WTC11 (cell line): ENCODE data around the gene ARFIP1. TPM values are rescaled to one million over a fixed set of nuclear protein-coding genes. Genes with fewer than 3 reads are reported as not detected.

Source experiments
- CREB1 ChIP-seq: sonication (generic); formaldehyde crosslinking; IDR thresholded peaks from 2 replicates; pipeline ENCODE4 v1.8.0; 2023; ENCODE audit warnings: mild to moderate bottlenecking, missing genetic modification reagents
- GABPB1 ChIP-seq: sonication (generic); formaldehyde crosslinking; IDR thresholded peaks from 2 replicates; pipeline ENCODE4 v1.8.1; 2023; ENCODE audit warnings: mild to moderate bottlenecking, missing genetic modification reagents
- KAT7 ChIP-seq: sonication (generic); formaldehyde crosslinking; IDR thresholded peaks from 2 replicates; pipeline ENCODE4 v1.8.1; 2023; ENCODE audit warnings: missing genetic modification reagents, mild to moderate bottlenecking, borderline replicate concordance
- NFE2L1 ChIP-seq: sonication (generic); formaldehyde crosslinking; IDR thresholded peaks from 2 replicates; pipeline ENCODE4 v1.8.1; 2023; ENCODE audit warnings: missing genetic modification reagents
- TCF7 ChIP-seq: sonication (generic); formaldehyde crosslinking; IDR thresholded peaks from 2 replicates; pipeline ENCODE4 v1.8.0; 2022; ENCODE audit warnings: mild to moderate bottlenecking, low read depth, missing genetic modification reagents, moderate library complexity
- total RNA-seq: library from RNA; stranded (reverse); gene quantifications from 3 replicates; pipeline ENCODE4 v1.2.3, GENCODE V29; 2021
- TF ChIP-seq, protein P1 (sequence below): sonication (generic); formaldehyde crosslinking; IDR thresholded peaks from 2 replicates; pipeline ENCODE4 v1.8.1; 2022; ENCODE audit warnings: missing genetic modification reagents, borderline replicate concordance
- TF ChIP-seq, protein P2 (sequence below): fragments of 250-450 bp; sonication (Bioruptor Pico); IDR thresholded peaks from 2 replicates; pipeline ENCODE4 v1.9.0; 2021; ENCODE audit warnings: mild to moderate bottlenecking
- TF ChIP-seq, protein P3 (sequence below): sonication (generic); formaldehyde crosslinking; IDR thresholded peaks from 2 replicates; pipeline ENCODE4 v1.8.0; 2022; ENCODE audit warnings: mild to moderate bottlenecking, missing genetic modification reagents
- TF ChIP-seq, protein P4 (sequence below): fragments of 200-600 bp; IDR thresholded peaks from 2 replicates; pipeline ENCODE4 v1.8.0; 2022; ENCODE audit warnings: antibody characterized with exemption
- TF ChIP-seq, protein P5 (sequence below): fragments of 250-450 bp; sonication (Bioruptor Pico); IDR thresholded peaks from 2 replicates; pipeline ENCODE4 v1.9.0; 2021; ENCODE audit warnings: mild to moderate bottlenecking
- TF ChIP-seq, protein P6 (sequence below): sonication (generic); formaldehyde crosslinking; IDR thresholded peaks from 2 replicates; pipeline ENCODE4 v1.8.0; 2022; ENCODE audit warnings: mild to moderate bottlenecking, missing genetic modification reagents
- TF ChIP-seq, protein P7 (sequence below): sonication (generic); formaldehyde crosslinking; IDR thresholded peaks from 2 replicates; pipeline ENCODE4 v1.8.1; 2022; ENCODE audit warnings: mild to moderate bottlenecking, missing genetic modification reagents, moderate library complexity, borderline replicate concordance
- TF ChIP-seq, protein P8 (sequence below): fragments of 250-450 bp; sonication (Bioruptor Pico); IDR thresholded peaks from 2 replicates; pipeline ENCODE4 v1.9.0; 2021; ENCODE audit warnings: mild to moderate bottlenecking, borderline replicate concordance
- TF ChIP-seq, protein P9 (sequence below): sonication (generic); formaldehyde crosslinking; IDR thresholded peaks from 2 replicates; pipeline ENCODE4 v1.8.0; 2023; ENCODE audit warnings: missing genetic modification reagents, mild to moderate bottlenecking, borderline replicate concordance
- TF ChIP-seq, protein P10 (sequence below): sonication (generic); formaldehyde crosslinking; conservative IDR thresholded peaks from 2 replicates; pipeline ENCODE4 v1.8.1; 2022; ENCODE audit warnings: mild to moderate bottlenecking, missing genetic modification reagents
- TF ChIP-seq, protein P11 (sequence below): fragments of 250-450 bp; sonication (Bioruptor Pico); IDR thresholded peaks from 2 replicates; pipeline ENCODE4 v2.1.2; 2022; ENCODE audit warnings: mild to moderate bottlenecking, moderate library complexity

ARFIP1 gene
- total RNA-seq, 1 experiment from 2014 or later = 35.3 TPM

DNA sequence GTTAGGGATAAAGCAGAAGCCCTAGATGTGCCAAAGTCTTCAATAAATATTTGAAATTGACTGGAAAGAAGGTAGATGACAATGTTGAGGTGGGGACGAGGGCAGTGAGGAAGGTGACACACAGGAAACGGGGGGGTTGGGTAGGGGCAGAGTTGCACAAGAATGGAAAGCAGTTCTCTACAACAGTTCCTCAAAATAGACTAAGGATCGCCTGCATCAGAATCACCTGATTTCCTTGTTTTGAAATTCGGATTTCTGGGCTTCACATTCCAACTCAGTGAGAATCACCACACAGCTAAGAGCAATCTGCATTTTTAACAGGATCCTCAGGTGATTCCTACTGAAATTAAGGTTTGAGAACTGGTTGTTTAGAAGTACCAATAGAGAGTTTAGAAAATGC, 70.6 kb downstream of the ARFIP1 start (continued):
- TF ChIP-seq, protein P1, sequence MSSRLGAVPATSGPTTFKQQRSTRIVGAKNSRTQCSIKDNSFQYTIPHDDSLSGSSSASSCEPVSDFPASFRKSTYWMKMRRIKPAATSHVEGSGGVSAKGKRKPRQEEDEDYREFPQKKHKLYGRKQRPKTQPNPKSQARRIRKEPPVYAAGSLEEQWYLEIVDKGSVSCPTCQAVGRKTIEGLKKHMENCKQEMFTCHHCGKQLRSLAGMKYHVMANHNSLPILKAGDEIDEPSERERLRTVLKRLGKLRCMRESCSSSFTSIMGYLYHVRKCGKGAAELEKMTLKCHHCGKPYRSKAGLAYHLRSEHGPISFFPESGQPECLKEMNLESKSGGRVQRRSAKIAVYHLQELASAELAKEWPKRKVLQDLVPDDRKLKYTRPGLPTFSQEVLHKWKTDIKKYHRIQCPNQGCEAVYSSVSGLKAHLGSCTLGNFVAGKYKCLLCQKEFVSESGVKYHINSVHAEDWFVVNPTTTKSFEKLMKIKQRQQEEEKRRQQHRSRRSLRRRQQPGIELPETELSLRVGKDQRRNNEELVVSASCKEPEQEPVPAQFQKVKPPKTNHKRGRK (CRISPR knock-in tag) = no peak
- TF ChIP-seq, protein P2, sequence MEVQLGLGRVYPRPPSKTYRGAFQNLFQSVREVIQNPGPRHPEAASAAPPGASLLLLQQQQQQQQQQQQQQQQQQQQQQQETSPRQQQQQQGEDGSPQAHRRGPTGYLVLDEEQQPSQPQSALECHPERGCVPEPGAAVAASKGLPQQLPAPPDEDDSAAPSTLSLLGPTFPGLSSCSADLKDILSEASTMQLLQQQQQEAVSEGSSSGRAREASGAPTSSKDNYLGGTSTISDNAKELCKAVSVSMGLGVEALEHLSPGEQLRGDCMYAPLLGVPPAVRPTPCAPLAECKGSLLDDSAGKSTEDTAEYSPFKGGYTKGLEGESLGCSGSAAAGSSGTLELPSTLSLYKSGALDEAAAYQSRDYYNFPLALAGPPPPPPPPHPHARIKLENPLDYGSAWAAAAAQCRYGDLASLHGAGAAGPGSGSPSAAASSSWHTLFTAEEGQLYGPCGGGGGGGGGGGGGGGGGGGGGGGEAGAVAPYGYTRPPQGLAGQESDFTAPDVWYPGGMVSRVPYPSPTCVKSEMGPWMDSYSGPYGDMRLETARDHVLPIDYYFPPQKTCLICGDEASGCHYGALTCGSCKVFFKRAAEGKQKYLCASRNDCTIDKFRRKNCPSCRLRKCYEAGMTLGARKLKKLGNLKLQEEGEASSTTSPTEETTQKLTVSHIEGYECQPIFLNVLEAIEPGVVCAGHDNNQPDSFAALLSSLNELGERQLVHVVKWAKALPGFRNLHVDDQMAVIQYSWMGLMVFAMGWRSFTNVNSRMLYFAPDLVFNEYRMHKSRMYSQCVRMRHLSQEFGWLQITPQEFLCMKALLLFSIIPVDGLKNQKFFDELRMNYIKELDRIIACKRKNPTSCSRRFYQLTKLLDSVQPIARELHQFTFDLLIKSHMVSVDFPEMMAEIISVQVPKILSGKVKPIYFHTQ (CRISPR knock-in tag) = no peak
- TF ChIP-seq CREB1 (CRISPR knock-in tag) (no peak), KAT7 (CRISPR knock-in tag) (no peak), GABPB1 (CRISPR knock-in tag) (no peak), TCF7 (CRISPR knock-in tag) (no peak), NFE2L1 (CRISPR knock-in tag) (peak; percentile 62; the same call in 1 of the 2 replicates)
- TF ChIP-seq, protein P3, sequence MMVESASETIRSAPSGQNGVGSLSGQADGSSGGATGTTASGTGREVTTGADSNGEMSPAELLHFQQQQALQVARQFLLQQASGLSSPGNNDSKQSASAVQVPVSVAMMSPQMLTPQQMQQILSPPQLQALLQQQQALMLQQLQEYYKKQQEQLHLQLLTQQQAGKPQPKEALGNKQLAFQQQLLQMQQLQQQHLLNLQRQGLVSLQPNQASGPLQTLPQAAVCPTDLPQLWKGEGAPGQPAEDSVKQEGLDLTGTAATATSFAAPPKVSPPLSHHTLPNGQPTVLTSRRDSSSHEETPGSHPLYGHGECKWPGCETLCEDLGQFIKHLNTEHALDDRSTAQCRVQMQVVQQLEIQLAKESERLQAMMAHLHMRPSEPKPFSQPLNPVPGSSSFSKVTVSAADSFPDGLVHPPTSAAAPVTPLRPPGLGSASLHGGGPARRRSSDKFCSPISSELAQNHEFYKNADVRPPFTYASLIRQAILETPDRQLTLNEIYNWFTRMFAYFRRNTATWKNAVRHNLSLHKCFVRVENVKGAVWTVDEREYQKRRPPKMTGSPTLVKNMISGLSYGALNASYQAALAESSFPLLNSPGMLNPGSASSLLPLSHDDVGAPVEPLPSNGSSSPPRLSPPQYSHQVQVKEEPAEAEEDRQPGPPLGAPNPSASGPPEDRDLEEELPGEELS (CRISPR knock-in tag) = peak; percentile 75; the same call in 1 of the 2 replicates
- TF ChIP-seq, protein P4, sequence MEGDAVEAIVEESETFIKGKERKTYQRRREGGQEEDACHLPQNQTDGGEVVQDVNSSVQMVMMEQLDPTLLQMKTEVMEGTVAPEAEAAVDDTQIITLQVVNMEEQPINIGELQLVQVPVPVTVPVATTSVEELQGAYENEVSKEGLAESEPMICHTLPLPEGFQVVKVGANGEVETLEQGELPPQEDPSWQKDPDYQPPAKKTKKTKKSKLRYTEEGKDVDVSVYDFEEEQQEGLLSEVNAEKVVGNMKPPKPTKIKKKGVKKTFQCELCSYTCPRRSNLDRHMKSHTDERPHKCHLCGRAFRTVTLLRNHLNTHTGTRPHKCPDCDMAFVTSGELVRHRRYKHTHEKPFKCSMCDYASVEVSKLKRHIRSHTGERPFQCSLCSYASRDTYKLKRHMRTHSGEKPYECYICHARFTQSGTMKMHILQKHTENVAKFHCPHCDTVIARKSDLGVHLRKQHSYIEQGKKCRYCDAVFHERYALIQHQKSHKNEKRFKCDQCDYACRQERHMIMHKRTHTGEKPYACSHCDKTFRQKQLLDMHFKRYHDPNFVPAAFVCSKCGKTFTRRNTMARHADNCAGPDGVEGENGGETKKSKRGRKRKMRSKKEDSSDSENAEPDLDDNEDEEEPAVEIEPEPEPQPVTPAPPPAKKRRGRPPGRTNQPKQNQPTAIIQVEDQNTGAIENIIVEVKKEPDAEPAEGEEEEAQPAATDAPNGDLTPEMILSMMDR = no peak
- TF ChIP-seq, protein P5, sequence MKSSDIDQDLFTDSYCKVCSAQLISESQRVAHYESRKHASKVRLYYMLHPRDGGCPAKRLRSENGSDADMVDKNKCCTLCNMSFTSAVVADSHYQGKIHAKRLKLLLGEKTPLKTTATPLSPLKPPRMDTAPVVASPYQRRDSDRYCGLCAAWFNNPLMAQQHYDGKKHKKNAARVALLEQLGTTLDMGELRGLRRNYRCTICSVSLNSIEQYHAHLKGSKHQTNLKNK (CRISPR knock-in tag) = no peak
- TF ChIP-seq, protein P6, sequence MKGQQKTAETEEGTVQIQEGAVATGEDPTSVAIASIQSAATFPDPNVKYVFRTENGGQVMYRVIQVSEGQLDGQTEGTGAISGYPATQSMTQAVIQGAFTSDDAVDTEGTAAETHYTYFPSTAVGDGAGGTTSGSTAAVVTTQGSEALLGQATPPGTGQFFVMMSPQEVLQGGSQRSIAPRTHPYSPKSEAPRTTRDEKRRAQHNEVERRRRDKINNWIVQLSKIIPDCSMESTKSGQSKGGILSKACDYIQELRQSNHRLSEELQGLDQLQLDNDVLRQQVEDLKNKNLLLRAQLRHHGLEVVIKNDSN = peak; percentile 48; the same call in 1 of the 2 replicates
- TF ChIP-seq, protein P7, sequence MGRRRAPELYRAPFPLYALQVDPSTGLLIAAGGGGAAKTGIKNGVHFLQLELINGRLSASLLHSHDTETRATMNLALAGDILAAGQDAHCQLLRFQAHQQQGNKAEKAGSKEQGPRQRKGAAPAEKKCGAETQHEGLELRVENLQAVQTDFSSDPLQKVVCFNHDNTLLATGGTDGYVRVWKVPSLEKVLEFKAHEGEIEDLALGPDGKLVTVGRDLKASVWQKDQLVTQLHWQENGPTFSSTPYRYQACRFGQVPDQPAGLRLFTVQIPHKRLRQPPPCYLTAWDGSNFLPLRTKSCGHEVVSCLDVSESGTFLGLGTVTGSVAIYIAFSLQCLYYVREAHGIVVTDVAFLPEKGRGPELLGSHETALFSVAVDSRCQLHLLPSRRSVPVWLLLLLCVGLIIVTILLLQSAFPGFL (CRISPR knock-in tag) = no peak
- TF ChIP-seq, protein P8, sequence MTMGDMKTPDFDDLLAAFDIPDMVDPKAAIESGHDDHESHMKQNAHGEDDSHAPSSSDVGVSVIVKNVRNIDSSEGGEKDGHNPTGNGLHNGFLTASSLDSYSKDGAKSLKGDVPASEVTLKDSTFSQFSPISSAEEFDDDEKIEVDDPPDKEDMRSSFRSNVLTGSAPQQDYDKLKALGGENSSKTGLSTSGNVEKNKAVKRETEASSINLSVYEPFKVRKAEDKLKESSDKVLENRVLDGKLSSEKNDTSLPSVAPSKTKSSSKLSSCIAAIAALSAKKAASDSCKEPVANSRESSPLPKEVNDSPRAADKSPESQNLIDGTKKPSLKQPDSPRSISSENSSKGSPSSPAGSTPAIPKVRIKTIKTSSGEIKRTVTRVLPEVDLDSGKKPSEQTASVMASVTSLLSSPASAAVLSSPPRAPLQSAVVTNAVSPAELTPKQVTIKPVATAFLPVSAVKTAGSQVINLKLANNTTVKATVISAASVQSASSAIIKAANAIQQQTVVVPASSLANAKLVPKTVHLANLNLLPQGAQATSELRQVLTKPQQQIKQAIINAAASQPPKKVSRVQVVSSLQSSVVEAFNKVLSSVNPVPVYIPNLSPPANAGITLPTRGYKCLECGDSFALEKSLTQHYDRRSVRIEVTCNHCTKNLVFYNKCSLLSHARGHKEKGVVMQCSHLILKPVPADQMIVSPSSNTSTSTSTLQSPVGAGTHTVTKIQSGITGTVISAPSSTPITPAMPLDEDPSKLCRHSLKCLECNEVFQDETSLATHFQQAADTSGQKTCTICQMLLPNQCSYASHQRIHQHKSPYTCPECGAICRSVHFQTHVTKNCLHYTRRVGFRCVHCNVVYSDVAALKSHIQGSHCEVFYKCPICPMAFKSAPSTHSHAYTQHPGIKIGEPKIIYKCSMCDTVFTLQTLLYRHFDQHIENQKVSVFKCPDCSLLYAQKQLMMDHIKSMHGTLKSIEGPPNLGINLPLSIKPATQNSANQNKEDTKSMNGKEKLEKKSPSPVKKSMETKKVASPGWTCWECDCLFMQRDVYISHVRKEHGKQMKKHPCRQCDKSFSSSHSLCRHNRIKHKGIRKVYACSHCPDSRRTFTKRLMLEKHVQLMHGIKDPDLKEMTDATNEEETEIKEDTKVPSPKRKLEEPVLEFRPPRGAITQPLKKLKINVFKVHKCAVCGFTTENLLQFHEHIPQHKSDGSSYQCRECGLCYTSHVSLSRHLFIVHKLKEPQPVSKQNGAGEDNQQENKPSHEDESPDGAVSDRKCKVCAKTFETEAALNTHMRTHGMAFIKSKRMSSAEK (CRISPR knock-in tag) = no peak
- TF ChIP-seq, protein P9, sequence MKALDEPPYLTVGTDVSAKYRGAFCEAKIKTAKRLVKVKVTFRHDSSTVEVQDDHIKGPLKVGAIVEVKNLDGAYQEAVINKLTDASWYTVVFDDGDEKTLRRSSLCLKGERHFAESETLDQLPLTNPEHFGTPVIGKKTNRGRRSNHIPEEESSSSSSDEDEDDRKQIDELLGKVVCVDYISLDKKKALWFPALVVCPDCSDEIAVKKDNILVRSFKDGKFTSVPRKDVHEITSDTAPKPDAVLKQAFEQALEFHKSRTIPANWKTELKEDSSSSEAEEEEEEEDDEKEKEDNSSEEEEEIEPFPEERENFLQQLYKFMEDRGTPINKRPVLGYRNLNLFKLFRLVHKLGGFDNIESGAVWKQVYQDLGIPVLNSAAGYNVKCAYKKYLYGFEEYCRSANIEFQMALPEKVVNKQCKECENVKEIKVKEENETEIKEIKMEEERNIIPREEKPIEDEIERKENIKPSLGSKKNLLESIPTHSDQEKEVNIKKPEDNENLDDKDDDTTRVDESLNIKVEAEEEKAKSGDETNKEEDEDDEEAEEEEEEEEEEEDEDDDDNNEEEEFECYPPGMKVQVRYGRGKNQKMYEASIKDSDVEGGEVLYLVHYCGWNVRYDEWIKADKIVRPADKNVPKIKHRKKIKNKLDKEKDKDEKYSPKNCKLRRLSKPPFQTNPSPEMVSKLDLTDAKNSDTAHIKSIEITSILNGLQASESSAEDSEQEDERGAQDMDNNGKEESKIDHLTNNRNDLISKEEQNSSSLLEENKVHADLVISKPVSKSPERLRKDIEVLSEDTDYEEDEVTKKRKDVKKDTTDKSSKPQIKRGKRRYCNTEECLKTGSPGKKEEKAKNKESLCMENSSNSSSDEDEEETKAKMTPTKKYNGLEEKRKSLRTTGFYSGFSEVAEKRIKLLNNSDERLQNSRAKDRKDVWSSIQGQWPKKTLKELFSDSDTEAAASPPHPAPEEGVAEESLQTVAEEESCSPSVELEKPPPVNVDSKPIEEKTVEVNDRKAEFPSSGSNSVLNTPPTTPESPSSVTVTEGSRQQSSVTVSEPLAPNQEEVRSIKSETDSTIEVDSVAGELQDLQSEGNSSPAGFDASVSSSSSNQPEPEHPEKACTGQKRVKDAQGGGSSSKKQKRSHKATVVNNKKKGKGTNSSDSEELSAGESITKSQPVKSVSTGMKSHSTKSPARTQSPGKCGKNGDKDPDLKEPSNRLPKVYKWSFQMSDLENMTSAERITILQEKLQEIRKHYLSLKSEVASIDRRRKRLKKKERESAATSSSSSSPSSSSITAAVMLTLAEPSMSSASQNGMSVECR = no peak
- TF ChIP-seq, protein P10, sequence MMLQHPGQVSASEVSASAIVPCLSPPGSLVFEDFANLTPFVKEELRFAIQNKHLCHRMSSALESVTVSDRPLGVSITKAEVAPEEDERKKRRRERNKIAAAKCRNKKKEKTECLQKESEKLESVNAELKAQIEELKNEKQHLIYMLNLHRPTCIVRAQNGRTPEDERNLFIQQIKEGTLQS (CRISPR knock-in tag) = no peak
- TF ChIP-seq, protein P11, sequence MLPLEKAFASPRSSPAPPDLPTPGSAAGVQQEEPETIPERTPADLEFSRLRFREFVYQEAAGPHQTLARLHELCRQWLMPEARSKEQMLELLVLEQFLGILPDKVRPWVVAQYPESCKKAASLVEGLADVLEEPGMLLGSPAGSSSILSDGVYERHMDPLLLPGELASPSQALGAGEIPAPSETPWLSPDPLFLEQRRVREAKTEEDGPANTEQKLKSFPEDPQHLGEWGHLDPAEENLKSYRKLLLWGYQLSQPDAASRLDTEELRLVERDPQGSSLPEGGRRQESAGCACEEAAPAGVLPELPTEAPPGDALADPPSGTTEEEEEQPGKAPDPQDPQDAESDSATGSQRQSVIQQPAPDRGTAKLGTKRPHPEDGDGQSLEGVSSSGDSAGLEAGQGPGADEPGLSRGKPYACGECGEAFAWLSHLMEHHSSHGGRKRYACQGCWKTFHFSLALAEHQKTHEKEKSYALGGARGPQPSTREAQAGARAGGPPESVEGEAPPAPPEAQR (CRISPR knock-in tag) = no peak
